Lower leg skin (tissue), 3 donors: ENCODE results near the gene SLC17A9.

Experiments
- CTCF ChIP-seq, 3 donors: fragments of 450-650 bp; IDR thresholded peaks; one replicate each; pipeline ENCODE4 v1.5.1; 2016; ENCODE audit warnings: antibody characterized with exemption in 3 of 3, mild to moderate bottlenecking in 3 of 3, moderate library complexity in 2 of 3
- POLR2A ChIP-seq, 2 donors: fragments of 450-650 bp; IDR thresholded peaks; one replicate each; pipeline ENCODE4 v1.6.1; 2016 to 2017; ENCODE audit warnings: antibody characterized with exemption in 2 of 2, mild to moderate bottlenecking in 1 of 2, moderate library complexity in 1 of 2

GRCh38 chr20:62940875-62941274 is 11.6 kb upstream of the SLC17A9 start:
- no peak for TF ChIP-seq CTCF (IDR thresholded peaks at IDR 0.05)
- no peak for TF ChIP-seq POLR2A (IDR thresholded peaks at IDR 0.05)
